D721Med (cell line): ENCODE measurements around the gene GAA.

Experiments used
- DNase-seq: peaks from one replicate; pipeline ENCODE4 v3.0.0; 2011; ENCODE audit warnings: low spot score; ENCODE audit not compliant: insufficient read length
- FAIRE-seq: peaks from 2 replicates; lab custom pipeline; 2011; peaks lifted over from hg19 to GRCh38; lab: Jason Lieb, UNC
- TF ChIP-seq, protein P1 (sequence below): IDR thresholded peaks from 2 replicates; pipeline ENCODE4 v1.5.1; 2012; ENCODE audit warnings: mild to moderate bottlenecking, control low read depth; ENCODE audit not compliant: insufficient read depth; ENCODE audit errors: missing control alignments

Gene GAA

GRCh38 chr17:80070375-80071115, 30.8 kb upstream of the GAA start:
- TF ChIP-seq, protein P1, sequence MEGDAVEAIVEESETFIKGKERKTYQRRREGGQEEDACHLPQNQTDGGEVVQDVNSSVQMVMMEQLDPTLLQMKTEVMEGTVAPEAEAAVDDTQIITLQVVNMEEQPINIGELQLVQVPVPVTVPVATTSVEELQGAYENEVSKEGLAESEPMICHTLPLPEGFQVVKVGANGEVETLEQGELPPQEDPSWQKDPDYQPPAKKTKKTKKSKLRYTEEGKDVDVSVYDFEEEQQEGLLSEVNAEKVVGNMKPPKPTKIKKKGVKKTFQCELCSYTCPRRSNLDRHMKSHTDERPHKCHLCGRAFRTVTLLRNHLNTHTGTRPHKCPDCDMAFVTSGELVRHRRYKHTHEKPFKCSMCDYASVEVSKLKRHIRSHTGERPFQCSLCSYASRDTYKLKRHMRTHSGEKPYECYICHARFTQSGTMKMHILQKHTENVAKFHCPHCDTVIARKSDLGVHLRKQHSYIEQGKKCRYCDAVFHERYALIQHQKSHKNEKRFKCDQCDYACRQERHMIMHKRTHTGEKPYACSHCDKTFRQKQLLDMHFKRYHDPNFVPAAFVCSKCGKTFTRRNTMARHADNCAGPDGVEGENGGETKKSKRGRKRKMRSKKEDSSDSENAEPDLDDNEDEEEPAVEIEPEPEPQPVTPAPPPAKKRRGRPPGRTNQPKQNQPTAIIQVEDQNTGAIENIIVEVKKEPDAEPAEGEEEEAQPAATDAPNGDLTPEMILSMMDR: no peak
- no peak for DNase-seq
- FAIRE-seq: no peak

GRCh38 chr17:80071116-80071841, 30.1 kb upstream of the GAA start:
- FAIRE-seq (no peak), DNase-seq (no peak)
- TF ChIP-seq, protein P1: no peak

GRCh38 chr17:80072410-80072809, 29.0 kb upstream of the GAA start:
- DNase-seq: no peak
- TF ChIP-seq, protein P1: no peak
- no peak for FAIRE-seq

GRCh38 chr17:80080081-80080480, 21.3 kb upstream of the GAA start:
- FAIRE-seq: no peak
- TF ChIP-seq, protein P1: no peak
- no peak for DNase-seq

DNA sequence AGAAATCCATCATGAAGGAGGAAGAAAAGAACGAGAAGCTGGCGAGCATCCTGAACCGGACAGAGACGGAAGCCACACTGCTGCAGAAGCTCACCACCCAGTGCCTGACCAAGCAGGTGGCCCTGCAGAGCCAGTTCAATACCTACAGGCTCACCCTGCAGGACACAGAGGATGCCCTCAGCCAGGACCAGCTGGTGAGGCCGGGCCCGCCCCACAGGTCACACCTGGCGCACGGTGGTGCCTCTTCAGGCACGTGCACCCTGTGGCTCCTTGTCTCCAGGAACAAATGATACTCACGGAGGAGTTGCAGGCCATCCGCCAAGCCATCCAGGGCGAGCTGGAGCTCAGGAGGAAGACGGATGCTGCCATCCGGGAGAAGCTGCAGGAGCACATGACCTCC, 19.8 kb upstream of the GAA start:
- DNase-seq (no peak), FAIRE-seq (no peak)
- TF ChIP-seq, protein P1: no peak

DNA sequence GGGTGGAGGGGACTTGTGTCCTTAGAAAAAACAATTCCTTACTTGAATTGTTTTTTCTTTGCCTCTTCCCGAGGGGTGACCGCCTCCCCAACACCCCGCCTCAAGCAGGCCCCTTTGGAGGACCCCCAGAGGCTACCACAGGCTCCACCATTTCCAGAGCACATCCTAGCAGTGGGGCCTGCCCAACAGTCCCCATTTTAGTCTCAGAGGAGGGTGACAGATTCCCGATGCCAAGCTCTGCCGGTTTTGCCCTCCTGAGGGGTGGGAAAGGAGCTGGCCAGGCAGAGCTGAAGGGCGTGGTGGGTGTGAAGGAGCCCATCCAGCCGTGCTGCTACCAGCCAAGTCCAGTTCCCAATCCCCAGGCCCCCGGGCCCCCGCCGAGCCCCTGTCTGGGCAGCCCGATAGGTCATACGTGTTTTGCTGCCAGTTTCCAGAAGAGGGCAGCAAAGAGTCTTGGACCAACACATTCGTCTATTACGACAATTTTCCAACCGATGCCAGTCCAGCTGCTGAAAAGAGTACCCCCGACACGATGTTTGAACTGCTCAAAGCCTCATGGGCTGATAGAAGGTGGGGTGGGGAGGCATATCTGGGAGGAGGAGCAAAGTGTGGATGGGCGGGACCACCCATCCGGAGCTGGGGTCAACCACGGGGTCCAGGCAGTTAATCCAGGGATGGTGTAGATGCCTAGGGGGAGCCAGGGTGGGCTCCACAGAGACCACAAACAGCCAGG, 18.8 kb upstream of the GAA start:
- TF ChIP-seq, protein P1: peak; percentile 89
- FAIRE-seq (no peak), DNase-seq (peak; percentile 79)
